ENCODE measurements around the gene PRIMA1. TPM values are rescaled to one million over a fixed set of nuclear protein-coding genes. Genes with fewer than 3 reads are reported as not detected.

Gene PRIMA1
- polyA plus RNA-seq, 3 donors = 0.69 to 7.9 (median 3.4) TPM

GRCh38 chr14:93669632-93670031 lies 118.7 kb downstream of the PRIMA1 start:
- no peak overlapping the region for H3K27ac ChIP-seq (ENCODE audit: low read depth, low read length)
- WGBS, 3 donors = 80 to 88% (median 86%) methylated on average over 4 of the region's 4 CpGs

Other genes starting within 250 kb of the PRIMA1 start
- not detected for gene FAM181A, start 138.9 kb upstream of the PRIMA1 start, polyA plus RNA-seq
- gene ASB2, start 188.1 kb upstream of the PRIMA1 start, polyA plus RNA-seq = 1 to 10 TPM in 1 of 3 donors, under 1 TPM in 2; 0.29 to 1.1 (median 0.65) TPM
- gene CCDC197, start 208.8 kb upstream of the PRIMA1 start, polyA plus RNA-seq = not detected
- gene OTUB2, start 237.9 kb upstream of the PRIMA1 start, polyA plus RNA-seq = under 1 TPM; 0.11 to 0.53 (median 0.24) TPM